Vagina (tissue), 2 donors: ENCODE measurements around the gene ERCC5. TPM values are rescaled to one million over a fixed set of nuclear protein-coding genes. Genes with fewer than 3 reads are reported as not detected.

Experiments used
- DNase-seq, 2 donors: peaks; one replicate each; pipeline ENCODE4 v3.0.0-alpha.2; 2017; ENCODE audit errors: extremely low spot score in 2 of 2
- H3K27ac ChIP-seq: fragments of 200-600 bp; sonication (generic); one replicate; pipeline ENCODE4 v1.5.1; 2019
- H3K27me3 ChIP-seq: fragments of 200-600 bp; sonication (generic); one replicate; pipeline ENCODE4 v1.5.1; 2019
- H3K36me3 ChIP-seq, 2 donors: fragments of 200-600 bp; sonication (generic); one replicate each; pipeline ENCODE4 v1.5.1; 2017 to 2019
- H3K4me1 ChIP-seq: fragments of 200-600 bp; sonication (generic); one replicate; pipeline ENCODE4 v1.5.1; 2019
- H3K4me3 ChIP-seq, 2 donors: fragments of 200-600 bp; sonication (generic); 1 replicate in 1 of 2; 2 replicates in 1 of 2; pipeline ENCODE4 v1.5.1; 2016 to 2019
- H3K9me3 ChIP-seq: fragments of 200-600 bp; sonication (generic); one replicate; pipeline ENCODE4 v1.5.1; 2019
- POLR2A ChIP-seq, 2 donors: fragments of 450-650 bp; IDR thresholded peaks; one replicate each; pipeline ENCODE4 v1.6.1; 2017; ENCODE audit warnings: antibody characterized with exemption in 2 of 2, mild to moderate bottlenecking in 2 of 2, moderate library complexity in 2 of 2
- POLR2AphosphoS5 ChIP-seq, 2 donors: sonication (generic); formaldehyde crosslinking; IDR thresholded peaks; one replicate each; pipeline ENCODE4 v1.9.0; 2017; ENCODE audit warnings: antibody characterized with exemption in 2 of 2, mild to moderate bottlenecking in 2 of 2, low read depth in 1 of 2; ENCODE audit not compliant: insufficient read depth in 1 of 2
- intact Hi-C: fragments of 100-400 bp; cut with DNase I; formaldehyde crosslinking; loops from one replicate; pipeline ENCODE4 v1.15.1; 2023
- total RNA-seq: library from RNA; depleted of rRNA; stranded (reverse); fragments of >200 nt; gene quantifications from one replicate; pipeline ENCODE4 v1.2.3, GENCODE V29; 2016
- TF ChIP-seq, protein P1 (sequence below), 3 experiments: fragments of 450-650 bp in 2 of 3; fragments of 200-600 bp in 1 of 3; sonication (generic) in 1 of 3; IDR thresholded peaks; one replicate each; pipeline ENCODE4 v1.5.1; 2017 to 2019; ENCODE audit warnings: antibody characterized with exemption in 3 of 3, mild to moderate bottlenecking in 2 of 3, moderate library complexity in 2 of 3

ERCC5 gene
- total RNA-seq, 1 donor from 2014 or later, result 41.3 TPM

DNA sequence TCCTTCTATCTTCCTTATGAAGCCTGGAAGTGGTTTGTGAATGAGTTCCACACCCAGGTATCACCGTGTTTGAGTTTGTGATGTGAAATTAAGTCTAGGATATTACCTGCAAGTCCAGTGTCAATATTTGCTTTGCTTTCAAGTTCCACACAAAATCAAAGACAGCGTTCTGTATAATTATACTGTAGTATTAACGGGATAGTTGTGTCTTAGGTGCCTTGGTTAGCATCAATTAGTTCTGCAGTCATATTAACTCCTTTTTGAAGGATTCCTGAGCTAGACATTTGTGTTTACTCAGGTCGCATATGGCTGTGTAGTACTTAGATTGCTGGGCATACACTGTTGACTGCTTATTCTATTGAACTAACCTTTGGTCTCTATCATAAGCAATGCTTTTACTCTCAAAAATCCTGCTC is 54.4 kb downstream of the ERCC5 start:
- no peaks in the 10 kb centered on the region for H3K27me3 ChIP-seq
- DNase-seq, result no peak
- intact Hi-C loops, result no loop called here
- no peak for TF ChIP-seq POLR2A (IDR thresholded peaks at IDR 0.05)
- no peak for TF ChIP-seq POLR2AphosphoS5 (IDR thresholded peaks at IDR 0.05; ENCODE audit: insufficient read depth in 1 of 2, low read depth in 1 of 2)
- TF ChIP-seq, protein P1, sequence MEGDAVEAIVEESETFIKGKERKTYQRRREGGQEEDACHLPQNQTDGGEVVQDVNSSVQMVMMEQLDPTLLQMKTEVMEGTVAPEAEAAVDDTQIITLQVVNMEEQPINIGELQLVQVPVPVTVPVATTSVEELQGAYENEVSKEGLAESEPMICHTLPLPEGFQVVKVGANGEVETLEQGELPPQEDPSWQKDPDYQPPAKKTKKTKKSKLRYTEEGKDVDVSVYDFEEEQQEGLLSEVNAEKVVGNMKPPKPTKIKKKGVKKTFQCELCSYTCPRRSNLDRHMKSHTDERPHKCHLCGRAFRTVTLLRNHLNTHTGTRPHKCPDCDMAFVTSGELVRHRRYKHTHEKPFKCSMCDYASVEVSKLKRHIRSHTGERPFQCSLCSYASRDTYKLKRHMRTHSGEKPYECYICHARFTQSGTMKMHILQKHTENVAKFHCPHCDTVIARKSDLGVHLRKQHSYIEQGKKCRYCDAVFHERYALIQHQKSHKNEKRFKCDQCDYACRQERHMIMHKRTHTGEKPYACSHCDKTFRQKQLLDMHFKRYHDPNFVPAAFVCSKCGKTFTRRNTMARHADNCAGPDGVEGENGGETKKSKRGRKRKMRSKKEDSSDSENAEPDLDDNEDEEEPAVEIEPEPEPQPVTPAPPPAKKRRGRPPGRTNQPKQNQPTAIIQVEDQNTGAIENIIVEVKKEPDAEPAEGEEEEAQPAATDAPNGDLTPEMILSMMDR (IDR thresholded peaks at IDR 0.05), result no peak
- no peaks in the 10 kb centered on the region for H3K9me3 ChIP-seq
- H3K4me3 ChIP-seq, result no peak overlapping the region
- no peaks in the 10 kb centered on the region for H3K36me3 ChIP-seq
- H3K27ac ChIP-seq, result no peak overlapping the region
- no peaks in the 10 kb centered on the region for H3K4me1 ChIP-seq

DNA sequence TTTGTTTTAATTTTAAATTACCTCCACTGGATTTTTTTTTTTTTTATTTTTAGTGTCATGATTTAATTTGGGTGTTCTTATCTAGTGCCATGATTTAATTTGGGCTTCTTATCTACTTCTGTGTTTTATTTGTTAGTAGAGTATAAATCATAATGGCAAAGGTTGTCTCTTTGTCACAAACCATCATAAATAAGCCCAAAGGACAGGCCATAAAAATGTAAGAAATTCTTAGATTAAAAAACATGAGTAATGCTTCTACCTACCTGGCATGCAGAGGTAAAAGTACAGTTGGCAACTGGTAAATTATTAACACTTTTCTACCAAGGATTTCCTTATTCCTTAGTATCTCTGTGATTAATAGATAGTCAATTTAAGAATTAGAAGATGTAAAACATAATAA is 55.2 kb downstream of the ERCC5 start:
- TF ChIP-seq, protein P1 (IDR thresholded peaks at IDR 0.05), result no peak
- no peak for TF ChIP-seq POLR2A (IDR thresholded peaks at IDR 0.05)
- no peak for TF ChIP-seq POLR2AphosphoS5 (IDR thresholded peaks at IDR 0.05; ENCODE audit: insufficient read depth in 1 of 2, low read depth in 1 of 2)
- Histone ChIP-seq H3K36me3 (no peaks in the 10 kb centered on the region), H3K27me3 (no peaks in the 10 kb centered on the region), H3K9me3 (no peaks in the 10 kb centered on the region), H3K27ac (no peak overlapping the region), H3K4me3 (no peak overlapping the region), H3K4me1 (no peaks in the 10 kb centered on the region)
- intact Hi-C loops, result no loop called here
- DNase-seq, result no peak

DNA sequence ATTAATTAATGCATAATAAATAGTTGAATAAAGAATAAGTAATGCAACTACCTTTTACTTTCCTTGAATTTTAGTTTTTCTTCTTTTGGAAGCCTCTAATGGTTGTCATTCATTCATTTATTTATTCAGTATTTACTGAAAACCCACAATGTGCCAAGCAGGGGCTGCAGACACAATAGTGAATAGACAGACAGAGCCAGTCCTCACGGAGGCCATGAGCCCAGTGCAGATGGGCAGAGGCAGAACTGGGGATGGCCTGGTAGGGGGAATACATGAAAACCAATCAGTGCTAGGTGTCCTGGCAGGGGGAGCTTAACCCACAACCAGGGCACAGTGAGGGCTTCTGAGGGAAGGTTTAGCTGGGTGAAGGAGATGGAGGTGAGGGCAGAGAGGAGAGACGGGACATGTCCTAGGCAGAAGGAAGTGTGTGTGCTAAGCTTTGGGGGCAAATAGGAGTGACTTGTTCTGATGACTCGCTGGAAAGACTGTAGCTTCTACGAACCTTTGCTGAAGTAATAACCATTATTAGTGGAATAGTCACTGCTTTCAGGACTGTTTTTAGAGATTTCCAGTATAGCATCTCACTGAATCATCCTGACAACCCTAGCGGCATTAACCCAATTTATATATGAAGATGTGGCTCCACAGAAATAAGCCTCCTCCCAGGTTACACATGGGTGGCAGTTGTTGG is 55.9 kb downstream of the ERCC5 start:
- TF ChIP-seq POLR2AphosphoS5 (IDR thresholded peaks at IDR 0.05; ENCODE audit: insufficient read depth in 1 of 2, low read depth in 1 of 2), result no peak
- no peaks in the 10 kb centered on the region for H3K9me3 ChIP-seq
- DNase-seq, result no peak
- no peak overlapping the region for H3K4me3 ChIP-seq
- no peaks in the 10 kb centered on the region for H3K4me1 ChIP-seq
- H3K36me3 ChIP-seq, result no peaks in the 10 kb centered on the region
- no peaks in the 10 kb centered on the region for H3K27me3 ChIP-seq
- intact Hi-C loops, result no loop called here
- no peak overlapping the region for H3K27ac ChIP-seq

DNA sequence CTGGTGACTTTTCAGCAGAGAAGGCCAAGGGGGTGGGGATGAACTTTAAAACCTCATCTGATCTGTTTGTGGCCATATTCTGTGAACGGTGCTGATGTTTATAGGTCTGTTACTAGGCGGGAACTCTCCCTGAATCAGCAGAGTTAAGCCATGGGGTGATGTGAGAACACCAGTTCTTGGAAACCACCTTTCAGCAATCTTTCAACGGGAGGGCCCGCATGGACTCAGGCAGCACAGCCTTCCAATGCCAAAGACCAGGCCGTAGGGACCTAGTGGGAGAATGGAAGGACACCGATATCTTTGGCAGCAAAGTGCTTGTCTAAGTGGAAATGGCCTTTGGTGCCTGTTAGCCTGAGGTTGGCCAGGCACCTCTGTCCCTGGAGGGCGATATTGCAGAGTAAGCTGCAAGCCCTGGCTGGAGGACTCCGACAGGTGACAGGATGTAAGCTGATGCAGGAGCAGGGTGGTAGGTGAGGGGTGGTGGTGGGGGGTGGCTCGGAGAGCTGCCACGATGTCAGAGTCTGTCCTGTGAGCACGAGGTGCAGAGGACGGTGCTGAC is 57.0 kb downstream of the ERCC5 start:
- Histone ChIP-seq H3K9me3 (no peaks in the 10 kb centered on the region), H3K4me3 (no peak overlapping the region), H3K27ac (no peak overlapping the region), H3K27me3 (no peaks in the 10 kb centered on the region), H3K36me3 (no peaks in the 10 kb centered on the region), H3K4me1 (no peaks in the 10 kb centered on the region)
- intact Hi-C loops, result no loop called here
- TF ChIP-seq POLR2A (IDR thresholded peaks at IDR 0.05) (no peak), POLR2AphosphoS5 (IDR thresholded peaks at IDR 0.05; ENCODE audit: insufficient read depth in 1 of 2, low read depth in 1 of 2) (no peak)
- TF ChIP-seq, protein P1 (IDR thresholded peaks at IDR 0.05), result no peak
- DNase-seq, result no peak

DNA sequence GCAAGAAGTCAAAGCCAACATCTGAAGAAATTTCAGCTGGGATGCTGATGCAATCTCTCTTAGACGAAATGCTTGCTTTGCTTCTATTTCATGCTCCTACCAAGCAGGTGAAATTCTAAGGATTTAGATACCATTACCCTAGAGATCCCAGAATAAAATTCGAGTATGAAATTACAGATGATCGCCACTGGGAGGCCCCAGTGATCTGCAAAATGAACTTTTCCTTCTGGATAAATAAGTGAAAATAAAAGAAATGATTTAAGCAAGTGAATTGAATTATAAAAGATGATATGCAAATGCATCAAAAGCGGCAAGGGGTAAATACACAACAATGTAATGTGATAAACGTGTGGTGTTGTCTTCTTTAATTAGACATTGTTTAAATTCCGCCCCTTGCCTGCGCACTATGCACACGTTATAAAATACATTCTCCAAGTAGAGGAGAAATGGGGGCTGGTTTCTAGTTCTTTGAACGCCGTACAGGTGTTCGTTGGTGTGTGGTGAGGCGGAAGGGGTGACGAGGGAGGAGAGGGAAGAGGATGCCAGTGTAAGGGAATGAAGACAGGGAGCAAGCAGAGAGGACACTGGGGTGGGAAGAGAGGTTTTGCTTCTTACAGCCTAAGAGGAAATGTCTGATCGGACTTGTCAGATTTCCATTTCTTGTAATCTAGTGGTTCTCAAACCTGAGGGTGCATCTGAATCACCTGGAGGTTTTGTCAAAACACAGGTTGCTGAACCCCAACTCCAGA is 58.0 kb downstream of the ERCC5 start:
- no peak for DNase-seq
- TF ChIP-seq POLR2A (IDR thresholded peaks at IDR 0.05) (no peak), POLR2AphosphoS5 (IDR thresholded peaks at IDR 0.05; ENCODE audit: insufficient read depth in 1 of 2, low read depth in 1 of 2) (no peak)
- TF ChIP-seq, protein P1 (IDR thresholded peaks at IDR 0.05), result no peak
- H3K4me3 ChIP-seq, result no peak overlapping the region
- H3K9me3 ChIP-seq, result no peaks in the 10 kb centered on the region
- no peaks in the 10 kb centered on the region for H3K27me3 ChIP-seq
- intact Hi-C loops, result no loop called here
- H3K36me3 ChIP-seq, result no peaks in the 10 kb centered on the region
- no peak overlapping the region for H3K27ac ChIP-seq
- H3K4me1 ChIP-seq, result no peaks in the 10 kb centered on the region
